Stimulated activated CD4-positive, alpha-beta T cell treated with anti-CD3 and anti-CD28 coated beads, Interleukin-4, amount 100 ng/mL, for 48 hours (primary cell): Measurements from ENCODE around the gene TAGAP.
"Not testable (repeated sequence)": the region's sequence is repeated elsewhere in the genome, so short reads cannot be mapped to it uniquely, and the experiment has no call there.

Source experiments
- DNase-seq, 2 donors: peaks; one replicate each; pipeline ENCODE4 v3.0.0-alpha.2; 2020; ENCODE audit warnings: low read depth in 2 of 2

Gene TAGAP

GRCh38 chr6:159010037-159010612 lies 34.7 kb downstream of the TAGAP start:
- DNase-seq = not testable (repeated sequence)

- DNase-seq = no peak
Observed at GRCh38 chr6:159008656-159009288, 36.0 kb downstream of the TAGAP start.

GRCh38 chr6:159007510-159007909 lies 37.3 kb downstream of the TAGAP start:
- DNase-seq = no peak

GRCh38 chr6:159005436-159005835 lies 39.4 kb downstream of the TAGAP start:
- DNase-seq = no peak

- DNase-seq = no peak
Observed at GRCh38 chr6:159004592-159004991, 40.2 kb downstream of the TAGAP start.

- DNase-seq = no peak
Observed at GRCh38 chr6:159002432-159003155, 42.2 kb downstream of the TAGAP start.

- peak; percentile 93 to 94 for DNase-seq
Observed at GRCh38 chr6:158999666-159000403, 45.0 kb downstream of the TAGAP start, which contains the start of gene RSPH3. Gene RSPH3, minus strand, starts transcription at chr6:159000202. Its CDS starts 652 bp downstream, at chr6:158999550.

GRCh38 chr6:158999154-158999665 lies 45.6 kb downstream of the TAGAP start:
- DNase-seq = no peak

- no peak for DNase-seq
Observed at GRCh38 chr6:158996856-158997255, 47.9 kb downstream of the TAGAP start.

- DNase-seq = no peak
Observed at GRCh38 chr6:158993639-158994038, 51.2 kb downstream of the TAGAP start.

GRCh38 chr6:158991017-158991723 lies 53.6 kb downstream of the TAGAP start:
- peak in 1 of 2 donors; percentile 15 for DNase-seq

GRCh38 chr6:158989711-158990110 lies 55.1 kb downstream of the TAGAP start:
- not testable (repeated sequence) for DNase-seq

GRCh38 chr6:158988477-158988876 lies 56.3 kb downstream of the TAGAP start:
- no peak for DNase-seq

GRCh38 chr6:158987657-158988056 lies 57.1 kb downstream of the TAGAP start:
- no peak for DNase-seq
